ENCODE results near the gene IL1RN. TPM values are rescaled to one million over a fixed set of nuclear protein-coding genes. Genes with fewer than 3 reads are reported as not detected.

Gene IL1RN
- total and polyA plus RNA-seq, 2 of the 4 experiments (the other 2 are of a cell fraction), result not detected

- ChIA-PET POLR2A (ENCODE audit: unreplicated experiment) (no interaction called here), CTCF (interaction anchor here (0.7 kb wide), 1 partner anchor 10 kb away, joined by 5 read pairs; no protein-coding TSS in a partner anchor)
- Histone ChIP-seq H3K9me1 (ENCODE audit: insufficient read depth, low read length) (no peaks in the 10 kb centered on the region), H4K20me1 (ENCODE audit: insufficient read depth, low read length) (no peaks in the 10 kb centered on the region), H3K79me1 (ENCODE audit: low read depth in 1 of 2, low read length in 2 of 2) (no peaks in the 10 kb centered on the region), H2AK9ac (replicated peaks; ENCODE audit: low read depth, low read length, poor library complexity) (no peak overlapping the region), H3K4me3 (ENCODE audit: insufficient read depth, low read depth, low read length) (no peak overlapping the region), H2BK120ac (ENCODE audit: low read depth, low read length) (no peak overlapping the region), H2BK20ac (ENCODE audit: low read depth, low read length) (no peak overlapping the region), H2BK5ac (ENCODE audit: low read depth, low read length, poor library complexity, severe bottlenecking) (no peak overlapping the region), H3K4me2 (ENCODE audit: low read depth, low read length) (no peak overlapping the region), H3K4ac (ENCODE audit: low read depth, low read length) (no peak overlapping the region), H3K23ac (ENCODE audit: low read depth, low read length) (no peak overlapping the region), H4K91ac (ENCODE audit: insufficient read depth, low read depth, low read length) (no peak overlapping the region), H3K56ac (ENCODE audit: extremely low read depth, insufficient read depth, low read length) (no peak overlapping the region), H3K18ac (ENCODE audit: low read depth, low read length) (no peak overlapping the region), H4K5ac (ENCODE audit: low read depth, low read length) (no peak overlapping the region), H3K27me3 (ENCODE audit: control insufficient read depth, insufficient read depth, low read length) (peaks cover 4% of the 10 kb centered on the region; the same call in 1 of the 2 replicates), H3K36me3 (ENCODE audit: control insufficient read depth, insufficient read depth, low read length) (no peaks in the 10 kb centered on the region), H3K14ac (replicated peaks; ENCODE audit: low read depth, low read length) (no peak overlapping the region), H2BK15ac (ENCODE audit: low read depth, low read length) (no peak overlapping the region), H3K9me3 (ENCODE audit: control insufficient read depth, insufficient read depth, low read length) (no peaks in the 10 kb centered on the region), H4K8ac (ENCODE audit: low read depth in 2 of 2, low read length in 2 of 2) (no peak overlapping the region), H3K4me1 (ENCODE audit: control insufficient read depth, insufficient read depth, low read length) (no peaks in the 10 kb centered on the region), H3K9ac (ENCODE audit: low read depth, low read length) (no peak overlapping the region), H3K27ac (ENCODE audit: insufficient read depth, low read length) (no peak overlapping the region), H2AFZ (replicated peaks; ENCODE audit: low read length, poor library complexity) (no peak overlapping the region), H2AK5ac (ENCODE audit: low read depth, low read length) (no peak overlapping the region)
- DNase-seq, result no peak
- WGBS, 2 experiments (ENCODE audit: extremely low coverage in 2 of 2, insufficient read length in 1 of 2), result 68% methylated on average over 3 of the region's 8 CpGs; no CpG with 5 or more reads in 1 of the 2 experiments
- dilution Hi-C loops (cut with HindIII; ENCODE audit: low sequenced_read_pairs, unreplicated experiment), result no loop called here
- ATAC-seq (ENCODE audit: low read depth), result no peak
- intact Hi-C loops (cut with micrococcal nuclease), result no loop called here
- in situ Hi-C loops (cut with MboI; ENCODE audit: low sequenced_read_pairs), result no loop called here
- BruUV-seq (replicated peaks), result no TSS peak
- TF ChIP-seq SMC3 (IDR thresholded peaks at IDR 0.05; ENCODE audit: low read depth, low read length) (no peak), MXI1 (IDR thresholded peaks at IDR 0.05; ENCODE audit: borderline replicate concordance, low read depth, low read length) (no peak), CHD1 (IDR thresholded peaks at IDR 0.05; ENCODE audit: low read depth, low read length) (no peak), RCOR1 (IDR thresholded peaks at IDR 0.05; ENCODE audit: insufficient replicate concordance, low read length) (no peak), USF2 (IDR thresholded peaks at IDR 0.05; ENCODE audit: low read depth, low read length) (no peak), MAFK (IDR thresholded peaks at IDR 0.05; ENCODE audit: low read depth, low read length) (no peak), NFE2L2 (IDR thresholded peaks at IDR 0.05; ENCODE audit: low read depth, low read length) (no peak), FOS (IDR thresholded peaks at IDR 0.05; ENCODE audit: low read depth, low read length) (no peak), RAD21 (IDR thresholded peaks at IDR 0.05; ENCODE audit: low read length) (no peak), RFX5 (IDR thresholded peaks at IDR 0.05; ENCODE audit: low read depth, low read length) (no peak), CEBPB (IDR thresholded peaks at IDR 0.05; ENCODE audit: low read depth, low read length) (no peak), MAZ (IDR thresholded peaks at IDR 0.05; ENCODE audit: borderline replicate concordance, low read depth, low read length) (no peak), POLR2A (IDR thresholded peaks at IDR 0.05; ENCODE audit: low read depth, low read length) (no peak)
- TF ChIP-seq, protein P1, sequence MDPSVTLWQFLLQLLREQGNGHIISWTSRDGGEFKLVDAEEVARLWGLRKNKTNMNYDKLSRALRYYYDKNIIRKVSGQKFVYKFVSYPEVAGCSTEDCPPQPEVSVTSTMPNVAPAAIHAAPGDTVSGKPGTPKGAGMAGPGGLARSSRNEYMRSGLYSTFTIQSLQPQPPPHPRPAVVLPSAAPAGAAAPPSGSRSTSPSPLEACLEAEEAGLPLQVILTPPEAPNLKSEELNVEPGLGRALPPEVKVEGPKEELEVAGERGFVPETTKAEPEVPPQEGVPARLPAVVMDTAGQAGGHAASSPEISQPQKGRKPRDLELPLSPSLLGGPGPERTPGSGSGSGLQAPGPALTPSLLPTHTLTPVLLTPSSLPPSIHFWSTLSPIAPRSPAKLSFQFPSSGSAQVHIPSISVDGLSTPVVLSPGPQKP (IDR thresholded peaks at IDR 0.05; ENCODE audit: borderline replicate concordance, low read depth, low read length), result no peak
- TF ChIP-seq, protein P2, sequence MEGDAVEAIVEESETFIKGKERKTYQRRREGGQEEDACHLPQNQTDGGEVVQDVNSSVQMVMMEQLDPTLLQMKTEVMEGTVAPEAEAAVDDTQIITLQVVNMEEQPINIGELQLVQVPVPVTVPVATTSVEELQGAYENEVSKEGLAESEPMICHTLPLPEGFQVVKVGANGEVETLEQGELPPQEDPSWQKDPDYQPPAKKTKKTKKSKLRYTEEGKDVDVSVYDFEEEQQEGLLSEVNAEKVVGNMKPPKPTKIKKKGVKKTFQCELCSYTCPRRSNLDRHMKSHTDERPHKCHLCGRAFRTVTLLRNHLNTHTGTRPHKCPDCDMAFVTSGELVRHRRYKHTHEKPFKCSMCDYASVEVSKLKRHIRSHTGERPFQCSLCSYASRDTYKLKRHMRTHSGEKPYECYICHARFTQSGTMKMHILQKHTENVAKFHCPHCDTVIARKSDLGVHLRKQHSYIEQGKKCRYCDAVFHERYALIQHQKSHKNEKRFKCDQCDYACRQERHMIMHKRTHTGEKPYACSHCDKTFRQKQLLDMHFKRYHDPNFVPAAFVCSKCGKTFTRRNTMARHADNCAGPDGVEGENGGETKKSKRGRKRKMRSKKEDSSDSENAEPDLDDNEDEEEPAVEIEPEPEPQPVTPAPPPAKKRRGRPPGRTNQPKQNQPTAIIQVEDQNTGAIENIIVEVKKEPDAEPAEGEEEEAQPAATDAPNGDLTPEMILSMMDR (conservative IDR thresholded peaks at IDR 0.05; ENCODE audit: low read depth, low read length), result no peak
These were observed 21.5 kb downstream of the IL1RN start for GRCh38 chr2:113148606-113149552.

Data from IMR-90 (cell line).